Bone marrow (tissue), 2 donors: ENCODE data around the gene SKI.
"Not testable (repeated sequence)": the region's sequence is repeated elsewhere in the genome, so short reads cannot be mapped to it uniquely, and the experiment has no call there.

Source experiments
- DNase-seq, 2 donors: peaks; one replicate each; lab custom pipeline; 2025; lab: John Stamatoyannopoulos, UW

The SKI gene

GRCh38 chr1:2242814-2243725 lies 15.0 kb downstream of the SKI start:
- no peak for DNase-seq

GRCh38 chr1:2247045-2247394 lies 18.9 kb downstream of the SKI start:
- DNase-seq: not testable (repeated sequence)

GRCh38 chr1:2247760-2248126 lies 19.6 kb downstream of the SKI start:
- DNase-seq: no peak

GRCh38 chr1:2248127-2248826 lies 20.2 kb downstream of the SKI start:
- no peak for DNase-seq

GRCh38 chr1:2248854-2249558 lies 20.9 kb downstream of the SKI start:
- DNase-seq: no peak

GRCh38 chr1:2249559-2249906 lies 21.4 kb downstream of the SKI start:
- no peak for DNase-seq

GRCh38 chr1:2250721-2251281 lies 22.7 kb downstream of the SKI start:
- DNase-seq: no peak

- DNase-seq: no peak
Observed at GRCh38 chr1:2251363-2251762, 23.2 kb downstream of the SKI start.

GRCh38 chr1:2251786-2252185 lies 23.7 kb downstream of the SKI start:
- no peak for DNase-seq

GRCh38 chr1:2252423-2252822 lies 24.3 kb downstream of the SKI start:
- DNase-seq: no peak

GRCh38 chr1:2253036-2253796 lies 25.1 kb downstream of the SKI start:
- DNase-seq: no peak

GRCh38 chr1:2253797-2254480 lies 25.8 kb downstream of the SKI start:
- no peak for DNase-seq

GRCh38 chr1:2255047-2255419 lies 26.9 kb downstream of the SKI start:
- DNase-seq: no peak

- peak; percentile 69 to 79 for DNase-seq
Observed at GRCh38 chr1:2255420-2256369, 27.6 kb downstream of the SKI start.

GRCh38 chr1:2256435-2257244 lies 28.5 kb downstream of the SKI start:
- no peak for DNase-seq

GRCh38 chr1:2257245-2257627 lies 29.1 kb downstream of the SKI start:
- DNase-seq: no peak

- DNase-seq: no peak
Observed at GRCh38 chr1:2258122-2258681, 30.1 kb downstream of the SKI start.

GRCh38 chr1:2258996-2259395 lies 30.9 kb downstream of the SKI start:
- no peak for DNase-seq
